H1 (cell line): ENCODE data around the gene CD44. TPM values are rescaled to one million over a fixed set of nuclear protein-coding genes. Genes with fewer than 3 reads are reported as not detected.

Experiments
- polyA plus RNA-seq, 7 experiments: library from polyadenylated mRNA; depleted of rRNA in 3 of 7; stranded (reverse) in 5 of 7; unstranded in 2 of 7; fragments of >200 nt in 5 of 7; fragments of 200-250 nt in 2 of 7; gene quantifications; 1 replicate in 5 of 7; 2 replicates in 1 of 7; 4 replicates in 1 of 7; pipeline versions ENCODE4 v1.2.1 to v1.2.3, GENCODE V29; 2011 to 2013; ENCODE audit warnings: missing spikeins in 2 of 7, mixed read lengths in 2 of 7
- total RNA-seq: library from RNA; stranded (reverse); fragmentation: NEBNext Ultra II Directional; extraction: Animal tissue kit (Norgen Biotek cat#: 25700); gene quantifications from 2 replicates; pipeline ENCODE4 v1.2.1, GENCODE V29; 2021
- TF ChIP-seq, protein P1 (sequence below): fragments of 300-600 bp; sonication (generic); IDR thresholded peaks from 2 replicates; pipeline ENCODE4 v1.7.1; 2012; ENCODE audit warnings: low read length, moderate library complexity, mild to moderate bottlenecking, inconsistent platforms; ENCODE audit not compliant: insufficient replicate concordance
- TF ChIP-seq, protein P2 (sequence below): IDR thresholded peaks from 2 replicates; pipeline ENCODE4 v1.6.1; 2012; ENCODE audit warnings: low read length, inconsistent platforms
- TF ChIP-seq, protein P3 (sequence below), 3 experiments: IDR thresholded peaks; 1 replicate in 2 of 3; 2 replicates in 1 of 3; pipeline versions ENCODE4 v1.5.1 to v1.6.1; 2011; ENCODE audit warnings: low read length in 3 of 3, mild to moderate bottlenecking in 3 of 3, inconsistent platforms in 2 of 3, low read depth in 1 of 3, moderate library complexity in 1 of 3; ENCODE audit not compliant: insufficient read depth in 1 of 3; ENCODE audit errors: control extremely low read depth in 1 of 3

CD44 gene
- total and polyA plus RNA-seq, 2 of the 8 experiments (the other 6 are each of a cell fraction or from before 2014, with no cell fraction given), result 11.8 to 13.7 TPM

DNA sequence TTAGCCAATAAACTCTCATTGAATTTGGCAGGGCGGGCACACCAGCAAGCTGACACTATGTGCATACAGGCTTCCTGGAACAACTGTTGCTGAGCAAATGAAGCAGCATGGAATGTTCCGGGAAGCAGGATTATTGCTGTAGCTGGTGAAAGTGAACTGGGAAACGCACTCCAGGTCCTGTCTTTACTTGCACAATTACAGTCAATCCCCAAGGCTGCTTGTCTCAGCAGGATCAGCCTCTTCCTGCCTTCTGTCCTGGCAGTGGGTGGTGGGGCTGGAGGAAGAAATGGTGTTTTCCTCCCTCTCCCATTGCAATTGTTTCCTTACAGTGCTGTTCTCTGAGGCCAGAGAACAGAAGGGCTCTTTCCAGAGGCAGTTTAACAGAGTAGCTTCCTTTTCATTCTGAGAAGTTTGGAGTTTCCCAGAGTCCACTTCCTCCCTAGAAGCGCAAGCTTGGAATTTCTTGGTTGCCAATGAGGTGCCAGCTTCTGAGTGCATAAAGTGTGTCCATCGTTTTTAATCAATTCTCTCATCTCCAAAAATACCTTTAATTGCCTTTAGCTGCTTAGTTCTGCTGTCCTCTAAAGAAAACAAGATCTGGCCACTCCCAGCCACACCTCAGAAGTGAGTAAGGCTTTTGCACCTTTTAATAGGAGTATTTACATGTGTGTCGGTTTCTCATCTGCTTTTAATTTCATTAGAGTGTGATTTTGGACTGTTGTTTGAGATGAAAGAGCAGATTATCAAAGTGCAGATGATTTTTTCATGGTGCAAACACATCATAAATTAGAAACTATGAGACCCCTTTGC is 19.9 kb downstream of the CD44 start (continued):
- TF ChIP-seq, protein P1, sequence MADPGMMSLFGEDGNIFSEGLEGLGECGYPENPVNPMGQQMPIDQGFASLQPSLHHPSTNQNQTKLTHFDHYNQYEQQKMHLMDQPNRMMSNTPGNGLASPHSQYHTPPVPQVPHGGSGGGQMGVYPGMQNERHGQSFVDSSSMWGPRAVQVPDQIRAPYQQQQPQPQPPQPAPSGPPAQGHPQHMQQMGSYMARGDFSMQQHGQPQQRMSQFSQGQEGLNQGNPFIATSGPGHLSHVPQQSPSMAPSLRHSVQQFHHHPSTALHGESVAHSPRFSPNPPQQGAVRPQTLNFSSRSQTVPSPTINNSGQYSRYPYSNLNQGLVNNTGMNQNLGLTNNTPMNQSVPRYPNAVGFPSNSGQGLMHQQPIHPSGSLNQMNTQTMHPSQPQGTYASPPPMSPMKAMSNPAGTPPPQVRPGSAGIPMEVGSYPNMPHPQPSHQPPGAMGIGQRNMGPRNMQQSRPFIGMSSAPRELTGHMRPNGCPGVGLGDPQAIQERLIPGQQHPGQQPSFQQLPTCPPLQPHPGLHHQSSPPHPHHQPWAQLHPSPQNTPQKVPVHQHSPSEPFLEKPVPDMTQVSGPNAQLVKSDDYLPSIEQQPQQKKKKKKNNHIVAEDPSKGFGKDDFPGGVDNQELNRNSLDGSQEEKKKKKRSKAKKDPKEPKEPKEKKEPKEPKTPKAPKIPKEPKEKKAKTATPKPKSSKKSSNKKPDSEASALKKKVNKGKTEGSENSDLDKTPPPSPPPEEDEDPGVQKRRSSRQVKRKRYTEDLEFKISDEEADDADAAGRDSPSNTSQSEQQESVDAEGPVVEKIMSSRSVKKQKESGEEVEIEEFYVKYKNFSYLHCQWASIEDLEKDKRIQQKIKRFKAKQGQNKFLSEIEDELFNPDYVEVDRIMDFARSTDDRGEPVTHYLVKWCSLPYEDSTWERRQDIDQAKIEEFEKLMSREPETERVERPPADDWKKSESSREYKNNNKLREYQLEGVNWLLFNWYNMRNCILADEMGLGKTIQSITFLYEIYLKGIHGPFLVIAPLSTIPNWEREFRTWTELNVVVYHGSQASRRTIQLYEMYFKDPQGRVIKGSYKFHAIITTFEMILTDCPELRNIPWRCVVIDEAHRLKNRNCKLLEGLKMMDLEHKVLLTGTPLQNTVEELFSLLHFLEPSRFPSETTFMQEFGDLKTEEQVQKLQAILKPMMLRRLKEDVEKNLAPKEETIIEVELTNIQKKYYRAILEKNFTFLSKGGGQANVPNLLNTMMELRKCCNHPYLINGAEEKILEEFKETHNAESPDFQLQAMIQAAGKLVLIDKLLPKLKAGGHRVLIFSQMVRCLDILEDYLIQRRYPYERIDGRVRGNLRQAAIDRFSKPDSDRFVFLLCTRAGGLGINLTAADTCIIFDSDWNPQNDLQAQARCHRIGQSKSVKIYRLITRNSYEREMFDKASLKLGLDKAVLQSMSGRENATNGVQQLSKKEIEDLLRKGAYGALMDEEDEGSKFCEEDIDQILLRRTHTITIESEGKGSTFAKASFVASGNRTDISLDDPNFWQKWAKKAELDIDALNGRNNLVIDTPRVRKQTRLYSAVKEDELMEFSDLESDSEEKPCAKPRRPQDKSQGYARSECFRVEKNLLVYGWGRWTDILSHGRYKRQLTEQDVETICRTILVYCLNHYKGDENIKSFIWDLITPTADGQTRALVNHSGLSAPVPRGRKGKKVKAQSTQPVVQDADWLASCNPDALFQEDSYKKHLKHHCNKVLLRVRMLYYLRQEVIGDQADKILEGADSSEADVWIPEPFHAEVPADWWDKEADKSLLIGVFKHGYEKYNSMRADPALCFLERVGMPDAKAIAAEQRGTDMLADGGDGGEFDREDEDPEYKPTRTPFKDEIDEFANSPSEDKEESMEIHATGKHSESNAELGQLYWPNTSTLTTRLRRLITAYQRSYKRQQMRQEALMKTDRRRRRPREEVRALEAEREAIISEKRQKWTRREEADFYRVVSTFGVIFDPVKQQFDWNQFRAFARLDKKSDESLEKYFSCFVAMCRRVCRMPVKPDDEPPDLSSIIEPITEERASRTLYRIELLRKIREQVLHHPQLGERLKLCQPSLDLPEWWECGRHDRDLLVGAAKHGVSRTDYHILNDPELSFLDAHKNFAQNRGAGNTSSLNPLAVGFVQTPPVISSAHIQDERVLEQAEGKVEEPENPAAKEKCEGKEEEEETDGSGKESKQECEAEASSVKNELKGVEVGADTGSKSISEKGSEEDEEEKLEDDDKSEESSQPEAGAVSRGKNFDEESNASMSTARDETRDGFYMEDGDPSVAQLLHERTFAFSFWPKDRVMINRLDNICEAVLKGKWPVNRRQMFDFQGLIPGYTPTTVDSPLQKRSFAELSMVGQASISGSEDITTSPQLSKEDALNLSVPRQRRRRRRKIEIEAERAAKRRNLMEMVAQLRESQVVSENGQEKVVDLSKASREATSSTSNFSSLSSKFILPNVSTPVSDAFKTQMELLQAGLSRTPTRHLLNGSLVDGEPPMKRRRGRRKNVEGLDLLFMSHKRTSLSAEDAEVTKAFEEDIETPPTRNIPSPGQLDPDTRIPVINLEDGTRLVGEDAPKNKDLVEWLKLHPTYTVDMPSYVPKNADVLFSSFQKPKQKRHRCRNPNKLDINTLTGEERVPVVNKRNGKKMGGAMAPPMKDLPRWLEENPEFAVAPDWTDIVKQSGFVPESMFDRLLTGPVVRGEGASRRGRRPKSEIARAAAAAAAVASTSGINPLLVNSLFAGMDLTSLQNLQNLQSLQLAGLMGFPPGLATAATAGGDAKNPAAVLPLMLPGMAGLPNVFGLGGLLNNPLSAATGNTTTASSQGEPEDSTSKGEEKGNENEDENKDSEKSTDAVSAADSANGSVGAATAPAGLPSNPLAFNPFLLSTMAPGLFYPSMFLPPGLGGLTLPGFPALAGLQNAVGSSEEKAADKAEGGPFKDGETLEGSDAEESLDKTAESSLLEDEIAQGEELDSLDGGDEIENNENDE, result no peak
- TF ChIP-seq, protein P2, sequence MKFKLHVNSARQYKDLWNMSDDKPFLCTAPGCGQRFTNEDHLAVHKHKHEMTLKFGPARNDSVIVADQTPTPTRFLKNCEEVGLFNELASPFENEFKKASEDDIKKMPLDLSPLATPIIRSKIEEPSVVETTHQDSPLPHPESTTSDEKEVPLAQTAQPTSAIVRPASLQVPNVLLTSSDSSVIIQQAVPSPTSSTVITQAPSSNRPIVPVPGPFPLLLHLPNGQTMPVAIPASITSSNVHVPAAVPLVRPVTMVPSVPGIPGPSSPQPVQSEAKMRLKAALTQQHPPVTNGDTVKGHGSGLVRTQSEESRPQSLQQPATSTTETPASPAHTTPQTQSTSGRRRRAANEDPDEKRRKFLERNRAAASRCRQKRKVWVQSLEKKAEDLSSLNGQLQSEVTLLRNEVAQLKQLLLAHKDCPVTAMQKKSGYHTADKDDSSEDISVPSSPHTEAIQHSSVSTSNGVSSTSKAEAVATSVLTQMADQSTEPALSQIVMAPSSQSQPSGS, result no peak
- TF ChIP-seq, protein P3, sequence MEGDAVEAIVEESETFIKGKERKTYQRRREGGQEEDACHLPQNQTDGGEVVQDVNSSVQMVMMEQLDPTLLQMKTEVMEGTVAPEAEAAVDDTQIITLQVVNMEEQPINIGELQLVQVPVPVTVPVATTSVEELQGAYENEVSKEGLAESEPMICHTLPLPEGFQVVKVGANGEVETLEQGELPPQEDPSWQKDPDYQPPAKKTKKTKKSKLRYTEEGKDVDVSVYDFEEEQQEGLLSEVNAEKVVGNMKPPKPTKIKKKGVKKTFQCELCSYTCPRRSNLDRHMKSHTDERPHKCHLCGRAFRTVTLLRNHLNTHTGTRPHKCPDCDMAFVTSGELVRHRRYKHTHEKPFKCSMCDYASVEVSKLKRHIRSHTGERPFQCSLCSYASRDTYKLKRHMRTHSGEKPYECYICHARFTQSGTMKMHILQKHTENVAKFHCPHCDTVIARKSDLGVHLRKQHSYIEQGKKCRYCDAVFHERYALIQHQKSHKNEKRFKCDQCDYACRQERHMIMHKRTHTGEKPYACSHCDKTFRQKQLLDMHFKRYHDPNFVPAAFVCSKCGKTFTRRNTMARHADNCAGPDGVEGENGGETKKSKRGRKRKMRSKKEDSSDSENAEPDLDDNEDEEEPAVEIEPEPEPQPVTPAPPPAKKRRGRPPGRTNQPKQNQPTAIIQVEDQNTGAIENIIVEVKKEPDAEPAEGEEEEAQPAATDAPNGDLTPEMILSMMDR (IDR thresholded peaks at IDR 0.05; ENCODE audit: control extremely low read depth in 1 of 3, insufficient read depth in 1 of 3, low read depth in 1 of 3, low read length in 3 of 3), result no peak
- TF ChIP-seq, all 59 proteins: peak for 0
